ENCODE data around the gene FAM114A1. TPM values are rescaled to one million over a fixed set of nuclear protein-coding genes. Genes with fewer than 3 reads are reported as not detected.
"Not testable (repeated sequence)": the region's sequence is repeated elsewhere in the genome, so short reads cannot be mapped to it uniquely, and the experiment has no call there.

FAM114A1 gene
- total RNA-seq, 1 donor from 2014 or later, result 33.9 TPM

DNA sequence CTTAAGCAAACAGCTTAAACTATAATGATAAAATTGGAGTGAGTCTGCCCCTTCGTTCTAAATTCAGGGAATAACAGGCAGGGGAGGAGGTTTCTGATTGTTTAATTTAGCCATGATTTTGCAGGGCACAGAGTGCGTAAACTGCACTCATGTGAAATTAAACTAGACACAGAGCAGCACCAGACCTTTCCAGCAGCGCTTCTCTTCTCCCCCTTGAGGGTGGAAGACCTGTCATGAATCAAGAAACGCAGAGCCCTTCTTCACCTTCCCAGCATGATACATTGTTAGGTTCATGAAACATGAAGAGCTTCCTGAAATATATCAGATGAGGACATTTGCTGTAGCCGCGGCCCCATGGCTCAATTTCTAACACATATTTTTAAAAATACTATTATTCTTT lies 63.1 kb downstream of the FAM114A1 start:
- no peak overlapping the region for H3K27ac Mint-ChIP-seq
- H3K4me1 Mint-ChIP-seq (ENCODE audit: unreplicated experiment), result peaks cover 17% of the 10 kb centered on the region
- H3K9me3 Mint-ChIP-seq, result no peaks in the 10 kb centered on the region
- no peak for DNase-seq (ENCODE audit: extremely low spot score, unreplicated experiment)
- no peaks in the 10 kb centered on the region for H3K27me3 Mint-ChIP-seq
- H3K4me3 Mint-ChIP-seq, result no peak overlapping the region
- TF ChIP-seq, protein P1, sequence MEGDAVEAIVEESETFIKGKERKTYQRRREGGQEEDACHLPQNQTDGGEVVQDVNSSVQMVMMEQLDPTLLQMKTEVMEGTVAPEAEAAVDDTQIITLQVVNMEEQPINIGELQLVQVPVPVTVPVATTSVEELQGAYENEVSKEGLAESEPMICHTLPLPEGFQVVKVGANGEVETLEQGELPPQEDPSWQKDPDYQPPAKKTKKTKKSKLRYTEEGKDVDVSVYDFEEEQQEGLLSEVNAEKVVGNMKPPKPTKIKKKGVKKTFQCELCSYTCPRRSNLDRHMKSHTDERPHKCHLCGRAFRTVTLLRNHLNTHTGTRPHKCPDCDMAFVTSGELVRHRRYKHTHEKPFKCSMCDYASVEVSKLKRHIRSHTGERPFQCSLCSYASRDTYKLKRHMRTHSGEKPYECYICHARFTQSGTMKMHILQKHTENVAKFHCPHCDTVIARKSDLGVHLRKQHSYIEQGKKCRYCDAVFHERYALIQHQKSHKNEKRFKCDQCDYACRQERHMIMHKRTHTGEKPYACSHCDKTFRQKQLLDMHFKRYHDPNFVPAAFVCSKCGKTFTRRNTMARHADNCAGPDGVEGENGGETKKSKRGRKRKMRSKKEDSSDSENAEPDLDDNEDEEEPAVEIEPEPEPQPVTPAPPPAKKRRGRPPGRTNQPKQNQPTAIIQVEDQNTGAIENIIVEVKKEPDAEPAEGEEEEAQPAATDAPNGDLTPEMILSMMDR (conservative IDR thresholded peaks at IDR 0.05), result no peak
- peaks cover 18% of the 10 kb centered on the region for H3K36me3 Mint-ChIP-seq

- H3K9me3 Mint-ChIP-seq, result no peaks in the 10 kb centered on the region
- H3K27me3 Mint-ChIP-seq, result no peaks in the 10 kb centered on the region
- no peak for DNase-seq (ENCODE audit: extremely low spot score, unreplicated experiment)
- peaks cover 19% of the 10 kb centered on the region for H3K36me3 Mint-ChIP-seq
- H3K4me3 Mint-ChIP-seq, result no peak overlapping the region
- H3K4me1 Mint-ChIP-seq (ENCODE audit: unreplicated experiment), result peaks cover 17% of the 10 kb centered on the region
- no peak overlapping the region for H3K27ac Mint-ChIP-seq
- TF ChIP-seq, protein P1 (conservative IDR thresholded peaks at IDR 0.05), result no peak
These were observed 63.5 kb downstream of the FAM114A1 start for GRCh38 chr4:38931125-38931524.

- no peak for DNase-seq (ENCODE audit: extremely low spot score, unreplicated experiment)
- Mint-ChIP-seq H3K4me1 (ENCODE audit: unreplicated experiment) (peaks cover 2% of the 10 kb centered on the region), H3K36me3 (peaks cover 20% of the 10 kb centered on the region), H3K9me3 (no peaks in the 10 kb centered on the region), H3K27me3 (no peaks in the 10 kb centered on the region), H3K4me3 (no peak overlapping the region), H3K27ac (no peak overlapping the region)
- TF ChIP-seq, protein P1 (conservative IDR thresholded peaks at IDR 0.05), result no peak
These were observed 67.9 kb downstream of the FAM114A1 start for GRCh38 chr4:38935391-38936073.

DNA sequence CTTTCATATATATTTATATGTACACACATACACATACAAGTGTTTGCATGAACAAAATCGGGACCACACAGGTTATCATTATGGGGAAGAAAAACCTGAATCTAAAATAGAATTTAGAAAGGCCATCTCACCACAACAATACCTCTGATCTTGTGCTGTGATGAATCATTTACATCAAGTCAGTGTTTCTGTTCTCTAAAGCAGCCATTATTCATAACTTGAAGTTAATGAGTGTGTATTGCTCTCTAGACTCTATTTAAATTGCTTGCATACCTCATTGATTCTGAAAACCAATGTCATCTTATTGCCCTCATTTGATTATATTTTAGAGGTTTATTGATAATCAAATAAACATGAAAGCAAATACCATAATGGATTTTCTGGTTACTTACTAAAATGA lies 71.6 kb downstream of the FAM114A1 start:
- H3K36me3 Mint-ChIP-seq, result peaks cover 26% of the 10 kb centered on the region
- H3K9me3 Mint-ChIP-seq, result no peaks in the 10 kb centered on the region
- no peaks in the 10 kb centered on the region for H3K4me1 Mint-ChIP-seq (ENCODE audit: unreplicated experiment)
- H3K27me3 Mint-ChIP-seq, result no peaks in the 10 kb centered on the region
- no peak overlapping the region for H3K4me3 Mint-ChIP-seq
- no peak overlapping the region for H3K27ac Mint-ChIP-seq
- TF ChIP-seq, protein P1 (conservative IDR thresholded peaks at IDR 0.05), result no peak
- no peak for DNase-seq (ENCODE audit: extremely low spot score, unreplicated experiment)

- Mint-ChIP-seq H3K36me3 (peaks cover 23% of the 10 kb centered on the region), H3K4me1 (ENCODE audit: unreplicated experiment) (no peaks in the 10 kb centered on the region), H3K9me3 (no peaks in the 10 kb centered on the region), H3K27ac (no peak overlapping the region), H3K27me3 (no peaks in the 10 kb centered on the region), H3K4me3 (no peak overlapping the region)
- TF ChIP-seq, protein P1 (conservative IDR thresholded peaks at IDR 0.05), result no peak
- no peak for DNase-seq (ENCODE audit: extremely low spot score, unreplicated experiment)
These were observed 72.9 kb downstream of the FAM114A1 start for GRCh38 chr4:38940476-38940875.

GRCh38 chr4:38941906-38942305 lies 74.3 kb downstream of the FAM114A1 start:
- not testable (repeated sequence) for H3K4me1 Mint-ChIP-seq (ENCODE audit: unreplicated experiment); DNase-seq (ENCODE audit: extremely low spot score, unreplicated experiment); H3K27ac Mint-ChIP-seq; H3K27me3 Mint-ChIP-seq; H3K4me3 Mint-ChIP-seq; H3K9me3 Mint-ChIP-seq
- H3K36me3 Mint-ChIP-seq, result peaks cover 20% of the 10 kb centered on the region
